Activated CD4-positive, alpha-beta memory T cell treated with anti-CD3 and anti-CD28 coated beads, Interleukin-2, amount 10 ng/mL, durations not matched to agents 7 days and 5 days (primary cell): ENCODE measurements around the gene ECSCR. TPM values are rescaled to one million over a fixed set of nuclear protein-coding genes. Genes with fewer than 3 reads are reported as not detected.
A peak's percentile ranks its signal among the peaks of the same experiment; 100 is the strongest.
"Not testable (repeated sequence)": the region's sequence is repeated elsewhere in the genome, so short reads cannot be mapped to it uniquely, and the experiment has no call there.

Experiments used
- CTCF ChIA-PET: fragments of 350-600 bp; sonication (Branson Sonifier 250); formaldehyde crosslinking; loops from one replicate; lab custom pipeline; 2021; ENCODE audit warnings: antibody characterized with exemption, inconsistent platforms; lab: Charles Lee
- POLR2A ChIA-PET: fragments of 350-600 bp; sonication (Branson Sonifier 250); formaldehyde crosslinking; loops from one replicate; lab custom pipeline; 2021; ENCODE audit warnings: antibody characterized with exemption; lab: Charles Lee
- DNase-seq: peaks from one replicate; pipeline ENCODE4 v3.0.0-alpha.2; 2020
- H3K27ac Mint-ChIP-seq: one replicate; pipeline ENCODE4 v1.8.0; 2021; ENCODE audit warnings: mild to moderate bottlenecking, mixed read lengths
- H3K27me3 Mint-ChIP-seq: one replicate; pipeline ENCODE4 v1.8.0; 2021; ENCODE audit warnings: mixed read lengths
- H3K36me3 Mint-ChIP-seq: one replicate; pipeline ENCODE4 v1.8.0; 2021; ENCODE audit warnings: low read depth, mixed read lengths
- H3K4me1 Mint-ChIP-seq: one replicate; pipeline ENCODE4 v1.8.0; 2021; ENCODE audit warnings: mixed read lengths
- H3K4me3 Mint-ChIP-seq: one replicate; pipeline ENCODE4 v1.8.0; 2021; ENCODE audit warnings: mild to moderate bottlenecking, mixed read lengths
- H3K9me3 Mint-ChIP-seq: one replicate; pipeline ENCODE4 v1.8.0; 2021; ENCODE audit warnings: mixed read lengths
- total RNA-seq, 2 experiments: library from RNA; stranded (reverse); gene quantifications; one replicate each; pipeline ENCODE4 v1.2.3, GENCODE V29; 2021

Gene ECSCR
- total RNA-seq, 2 experiments from 2014 or later = 1.1 TPM; not detected in 1

DNA sequence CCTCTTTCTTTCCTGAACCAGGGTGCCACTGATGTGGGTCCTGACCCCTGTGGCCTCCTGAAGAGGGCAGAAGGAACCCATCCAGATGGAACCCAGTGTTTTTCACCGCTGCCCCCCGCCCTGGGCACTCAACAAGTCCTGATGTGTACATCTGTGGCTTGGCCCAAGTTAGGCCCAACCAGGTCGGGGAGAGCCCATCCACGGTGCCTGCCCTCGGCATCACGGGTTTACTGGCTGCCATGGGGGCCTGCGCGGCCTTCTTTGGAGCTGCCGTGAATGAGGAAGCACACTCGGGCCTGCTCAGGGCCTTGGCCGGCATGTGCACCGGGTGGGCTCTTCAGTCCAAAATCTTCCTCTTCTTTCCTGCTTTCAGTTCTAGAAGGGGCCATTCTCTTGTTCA, 5.8 kb downstream of the ECSCR start:
- H3K36me3 Mint-ChIP-seq = no peaks in the 10 kb centered on the region

DNA sequence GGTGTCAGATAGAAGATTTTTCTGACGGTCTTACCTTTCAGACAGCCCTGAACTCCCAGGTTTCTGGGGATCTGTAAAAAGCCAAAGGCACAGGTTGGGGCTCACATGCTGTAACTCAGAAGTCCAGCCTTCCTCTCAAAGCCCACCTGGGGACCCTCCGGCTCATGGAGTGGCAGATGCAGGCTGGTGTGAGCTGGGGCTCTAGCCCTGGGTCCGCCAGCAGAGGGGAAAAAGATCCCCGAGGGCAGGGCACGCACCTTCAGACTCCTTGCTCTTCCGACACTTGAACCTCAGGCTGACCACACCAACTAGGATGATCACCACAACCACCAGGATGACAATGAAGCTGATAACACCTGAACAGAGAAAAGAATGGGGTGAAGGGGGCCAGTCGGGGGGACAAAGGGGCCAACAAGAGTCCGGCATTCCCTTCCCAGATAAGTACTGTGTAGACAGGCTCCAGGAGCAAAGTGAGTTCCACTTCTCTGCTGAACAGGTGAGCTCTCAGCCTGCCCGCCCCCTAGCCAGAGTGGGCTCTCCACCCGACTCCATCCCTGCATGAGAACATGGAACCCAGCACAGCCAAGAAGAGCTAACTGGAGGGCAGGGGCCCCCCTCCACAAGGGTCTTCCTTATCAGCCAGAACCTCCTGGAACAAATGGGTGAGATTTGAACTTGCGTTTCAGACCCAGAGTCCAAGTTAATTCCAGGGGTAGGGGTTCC, 7.8 kb downstream of the ECSCR start:
- peaks cover 50% of the 10 kb centered on the region for H3K4me1 Mint-ChIP-seq
- no peaks in the 10 kb centered on the region for H3K27me3 Mint-ChIP-seq
- POLR2A ChIA-PET = interaction anchor here (1.7 to 6.9 kb wide), 3 partner anchors 12 to 27 kb away, joined by 6 to 73 read pairs (median 24); partner anchors contain the start of genes DNAJC18 and STING1
- no peaks in the 10 kb centered on the region for H3K36me3 Mint-ChIP-seq
- DNase-seq = no peak
- no peak overlapping the region for H3K4me3 Mint-ChIP-seq
- peak overlapping the region; percentile 0 for H3K27ac Mint-ChIP-seq
- H3K9me3 Mint-ChIP-seq = no peaks in the 10 kb centered on the region
- CTCF ChIA-PET = interaction anchor here (0.7 to 0.9 kb wide), 3 partner anchors 15 to 32 kb away, joined by 3 read pairs; partner anchors contain the start of gene DNAJC18

More for the DNA sequence above, 5.8 kb downstream of the ECSCR start:
- Mint-ChIP-seq H3K27me3 (no peaks in the 10 kb centered on the region), H3K4me3 (no peak overlapping the region), H3K9me3 (no peaks in the 10 kb centered on the region), H3K27ac (peak overlapping the region; percentile 98), H3K4me1 (peaks cover 69% of the 10 kb centered on the region)
- no peak for DNase-seq
- CTCF ChIA-PET = interaction anchor here (1.4 to 4.4 kb wide), 4 partner anchors 14 to 34 kb away, joined by 3 to 20 read pairs (median 10); partner anchors contain the start of gene STING1
- POLR2A ChIA-PET = interaction anchor here (0.6 to 6.9 kb wide), 6 partner anchors 12 to 106 kb away, joined by 3 to 73 read pairs (median 4); partner anchors contain the start of gene DNAJC18

DNA sequence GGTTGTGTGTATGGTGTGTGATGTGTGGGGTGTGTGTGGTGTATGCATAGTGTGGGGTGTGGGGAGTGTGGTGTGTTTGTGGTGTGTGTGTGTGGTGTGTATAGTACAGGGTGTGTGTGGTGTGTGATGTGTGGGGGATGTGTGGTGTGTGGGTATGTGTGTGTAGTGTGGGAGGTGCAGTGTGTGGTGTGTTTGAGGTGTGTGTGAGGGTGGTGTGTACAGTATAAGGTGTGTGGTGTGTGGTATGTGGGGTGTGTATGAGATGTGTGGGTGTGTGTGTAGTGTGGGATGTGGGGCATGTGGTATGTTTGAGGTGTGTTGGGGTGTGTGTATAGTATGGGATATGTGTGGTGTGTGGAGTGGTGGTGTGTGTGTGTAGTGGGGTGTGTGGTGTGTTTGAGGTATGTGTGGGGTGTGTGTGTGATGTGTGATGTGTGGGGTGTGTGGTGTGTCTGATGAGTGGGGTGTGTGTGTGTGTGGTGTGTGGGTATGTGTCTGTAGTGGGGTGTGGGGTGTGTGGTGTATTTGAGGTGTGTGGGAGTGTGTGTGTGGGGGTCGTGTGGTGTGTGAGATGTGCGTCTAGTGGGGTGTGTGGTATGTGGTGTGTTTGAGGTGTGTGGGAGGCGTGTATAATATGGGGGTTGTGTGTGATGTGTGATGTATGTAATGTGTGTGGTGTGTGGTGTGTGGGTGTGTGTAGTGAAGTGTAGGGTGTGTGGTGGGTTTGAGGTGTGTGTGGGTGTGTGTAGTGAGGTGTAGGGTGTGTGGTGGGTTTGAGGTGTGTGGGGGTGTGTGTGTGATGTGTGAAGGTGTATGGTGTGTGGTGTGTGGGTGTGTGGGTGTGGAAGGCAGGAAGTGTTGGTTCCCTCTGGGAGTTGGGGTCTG, 8.6 kb downstream of the ECSCR start:
- Mint-ChIP-seq H3K27ac (peak overlapping the region; percentile 0), H3K9me3 (no peaks in the 10 kb centered on the region), H3K36me3 (peaks cover 2% of the 10 kb centered on the region), H3K4me3 (peak overlapping the region; percentile 6), H3K27me3 (no peaks in the 10 kb centered on the region), H3K4me1 (peaks cover 44% of the 10 kb centered on the region)
- ChIA-PET CTCF (no interaction called here), POLR2A (interaction anchor here (1.7 to 6.9 kb wide), 3 partner anchors 12 to 28 kb away, joined by 6 to 73 read pairs (median 24); partner anchors contain the start of genes DNAJC18 and STING1)
- peak; percentile 55 for DNase-seq

DNA sequence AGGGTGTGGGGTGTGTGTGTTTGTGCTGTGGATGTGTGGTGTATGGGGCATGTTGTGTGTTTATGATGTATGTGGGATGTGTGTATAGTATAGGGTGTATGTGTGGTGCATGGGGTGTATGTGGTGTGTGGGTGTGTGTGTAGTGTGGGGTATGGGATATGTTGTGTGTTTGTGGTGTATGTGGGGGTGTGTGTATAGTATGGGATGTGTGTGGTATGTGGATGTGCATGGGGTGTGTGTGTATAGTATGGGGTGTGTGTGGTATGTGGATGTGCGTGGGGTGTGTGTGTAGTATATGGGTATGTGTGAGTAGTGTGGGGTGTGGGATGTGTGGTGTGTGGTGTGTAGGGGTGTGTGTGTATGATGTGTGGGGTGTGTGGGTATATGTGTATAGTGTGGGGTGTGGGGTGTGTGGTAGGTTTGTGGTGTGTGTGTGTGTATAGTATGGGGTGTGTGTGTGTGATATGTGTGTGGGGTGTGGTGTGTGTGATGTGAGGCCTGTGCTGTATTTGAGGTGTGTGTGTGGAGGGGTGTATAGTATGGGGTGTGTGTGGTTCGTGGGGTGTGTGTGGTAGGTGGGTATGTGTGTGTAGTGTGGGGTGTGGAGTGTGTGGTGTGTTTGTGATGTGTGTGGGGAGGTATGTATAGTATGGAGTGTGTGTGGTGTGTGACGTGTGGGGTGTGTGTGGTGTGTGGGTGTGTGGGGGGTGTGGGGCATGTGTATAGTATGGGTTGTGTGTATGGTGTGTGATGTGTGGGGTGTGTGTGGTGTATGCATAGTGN, 10.5 kb downstream of the ECSCR start:
- Mint-ChIP-seq H3K27me3 (no peaks in the 10 kb centered on the region), H3K4me3 (no peak overlapping the region), H3K4me1 (peaks cover 45% of the 10 kb centered on the region), H3K27ac (no peak overlapping the region), H3K9me3 (no peaks in the 10 kb centered on the region), H3K36me3 (peaks cover 7% of the 10 kb centered on the region)
- POLR2A ChIA-PET = no interaction called here
- no peak for DNase-seq
- CTCF ChIA-PET = no interaction called here

DNA sequence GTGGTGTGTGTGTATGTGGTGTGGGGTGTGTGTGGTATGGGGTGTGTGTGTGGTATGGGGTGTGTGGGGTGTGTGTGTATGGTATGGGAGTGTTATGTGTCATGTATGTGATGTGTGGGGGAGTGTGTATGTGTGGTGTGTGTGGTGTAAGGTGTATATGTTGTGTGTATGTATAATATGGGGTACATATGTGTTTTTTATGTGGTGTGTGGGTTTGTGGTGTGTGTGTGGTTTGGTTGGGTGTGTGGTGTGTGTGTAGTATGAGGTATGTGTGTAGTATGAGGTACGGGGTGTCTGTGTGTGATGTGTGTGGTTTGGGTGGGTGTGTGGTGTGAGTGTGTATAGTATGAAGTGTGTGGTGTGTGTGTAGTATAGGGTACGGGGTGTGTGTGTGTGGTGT, 11.4 kb downstream of the ECSCR start:
- no peaks in the 10 kb centered on the region for H3K27me3 Mint-ChIP-seq
- no peaks in the 10 kb centered on the region for H3K9me3 Mint-ChIP-seq
- CTCF ChIA-PET = interaction anchor here (0.5 kb wide), 1 partner anchor 252 kb away, joined by 3 read pairs; no protein-coding TSS in a partner anchor
- POLR2A ChIA-PET = interaction anchor here (3.7 kb wide), 1 partner anchor 13 kb away, joined by 20 read pairs; the partner anchor contains the start of gene DNAJC18
- DNase-seq = no peak
- H3K27ac Mint-ChIP-seq = no peak overlapping the region
- H3K4me3 Mint-ChIP-seq = no peak overlapping the region
- peaks cover 47% of the 10 kb centered on the region for H3K4me1 Mint-ChIP-seq
- H3K36me3 Mint-ChIP-seq = peaks cover 7% of the 10 kb centered on the region

DNA sequence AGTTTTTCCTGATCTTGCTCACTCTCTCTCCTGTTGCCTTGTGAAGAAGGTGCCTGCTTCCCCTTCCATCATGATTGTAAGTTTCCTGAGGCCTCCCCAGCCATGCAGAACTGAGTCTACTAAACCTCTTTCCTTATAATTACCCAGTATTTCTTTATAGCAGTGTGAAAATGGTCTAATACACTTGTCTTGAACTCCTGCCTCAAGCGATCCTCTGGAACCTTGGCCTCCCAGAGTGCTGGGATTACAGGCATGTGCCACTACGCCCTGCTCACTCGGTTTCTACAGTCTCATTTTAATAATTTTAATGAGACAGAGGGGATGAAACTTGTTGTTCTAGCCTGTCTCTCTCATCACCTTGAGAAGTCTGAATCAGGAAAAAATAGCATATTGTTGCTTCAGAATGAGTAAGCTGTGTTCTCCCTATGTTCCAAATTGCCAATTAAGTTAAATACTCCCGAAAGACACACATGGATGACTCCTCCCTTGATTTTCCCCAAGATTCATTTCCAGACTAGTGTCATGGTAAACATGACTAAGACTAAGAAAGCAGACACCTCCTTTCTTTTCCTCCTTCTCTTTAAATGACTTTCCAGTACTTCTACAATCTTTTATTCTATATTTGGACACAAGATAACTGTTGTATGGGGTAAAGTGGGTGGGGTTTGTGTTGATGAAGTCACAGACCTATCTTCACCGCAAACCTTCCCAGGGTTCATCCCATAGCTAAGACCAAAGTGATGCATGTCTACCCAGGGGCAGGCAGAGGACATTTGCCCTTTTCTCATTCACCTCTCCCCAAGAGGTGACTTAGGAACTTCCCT, 15.4 kb downstream of the ECSCR start:
- peaks cover 68% of the 10 kb centered on the region for H3K4me1 Mint-ChIP-seq
- H3K9me3 Mint-ChIP-seq = no peaks in the 10 kb centered on the region
- POLR2A ChIA-PET = interaction anchor here (0.6 to 4.0 kb wide), 6 partner anchors 9 to 34 kb away, joined by 3 to 32 read pairs (median 14); partner anchors contain the start of genes DNAJC18, ECSCR, SMIM33 and STING1
- peak overlapping the region; percentile 74 for H3K27ac Mint-ChIP-seq
- no peaks in the 10 kb centered on the region for H3K27me3 Mint-ChIP-seq
- H3K4me3 Mint-ChIP-seq = no peak overlapping the region
- CTCF ChIA-PET = interaction anchor here (1.5 to 3.1 kb wide), 4 partner anchors 8 to 34 kb away, joined by 4 to 9 read pairs (median 7); partner anchors contain the start of gene DNAJC18
- DNase-seq = peak; percentile 48
- H3K36me3 Mint-ChIP-seq = peaks cover 7% of the 10 kb centered on the region

DNA sequence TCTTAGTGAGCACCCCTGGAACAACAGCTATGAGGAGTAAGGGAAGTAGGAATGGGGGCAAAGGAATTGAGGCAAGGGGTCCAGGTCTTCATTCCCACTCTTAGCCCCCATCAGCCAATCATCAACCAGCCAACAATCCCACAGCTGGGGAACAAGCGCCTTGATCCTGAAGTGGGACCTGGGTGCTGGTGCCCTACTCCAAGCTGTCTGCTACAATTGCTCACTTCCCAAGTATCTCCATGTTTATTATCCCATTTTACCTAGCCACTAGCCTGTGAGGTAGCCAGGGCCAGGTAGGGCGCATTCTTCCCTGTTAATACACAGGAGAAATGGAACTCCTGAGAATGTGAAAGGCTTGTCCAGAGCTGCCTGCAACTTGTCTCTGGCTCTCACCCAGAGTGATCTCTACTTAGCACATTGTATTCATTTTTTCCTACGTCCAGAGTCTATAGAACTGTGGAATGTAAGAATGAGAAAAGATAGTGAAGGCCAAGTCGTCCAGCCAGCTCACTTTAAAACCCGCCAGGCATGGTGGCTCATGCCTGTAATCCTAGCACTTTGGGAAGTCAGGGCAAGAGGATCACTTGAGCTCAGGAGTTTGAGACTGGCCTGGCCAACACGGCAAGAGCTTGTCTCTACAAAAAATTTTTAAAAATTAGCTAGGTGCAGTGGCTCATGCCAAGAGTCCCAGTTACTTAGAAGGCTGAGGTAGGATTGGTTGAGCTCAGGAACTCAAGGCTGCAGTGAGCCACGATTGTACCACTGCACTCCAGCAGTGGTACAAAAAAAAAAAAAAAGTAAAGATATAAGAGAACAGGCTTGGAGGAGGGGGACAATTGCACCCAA, 17.0 kb downstream of the ECSCR start:
- ChIA-PET POLR2A (interaction anchor here (1.0 to 4.0 kb wide), 10 partner anchors 8 to 72 kb away, joined by 3 to 32 read pairs (median 5); partner anchors contain the start of genes SMIM33 and STING1), CTCF (interaction anchor here (3.1 kb wide), 1 partner anchor 36 kb away, joined by 9 read pairs; no protein-coding TSS in a partner anchor)
- no peak for DNase-seq
- no peaks in the 10 kb centered on the region for H3K27me3 Mint-ChIP-seq
- H3K9me3 Mint-ChIP-seq = no peaks in the 10 kb centered on the region
- peaks cover 7% of the 10 kb centered on the region for H3K36me3 Mint-ChIP-seq
- peak overlapping the region; percentile 74 for H3K27ac Mint-ChIP-seq
- peaks cover 78% of the 10 kb centered on the region for H3K4me1 Mint-ChIP-seq
- H3K4me3 Mint-ChIP-seq = no peak overlapping the region

DNA sequence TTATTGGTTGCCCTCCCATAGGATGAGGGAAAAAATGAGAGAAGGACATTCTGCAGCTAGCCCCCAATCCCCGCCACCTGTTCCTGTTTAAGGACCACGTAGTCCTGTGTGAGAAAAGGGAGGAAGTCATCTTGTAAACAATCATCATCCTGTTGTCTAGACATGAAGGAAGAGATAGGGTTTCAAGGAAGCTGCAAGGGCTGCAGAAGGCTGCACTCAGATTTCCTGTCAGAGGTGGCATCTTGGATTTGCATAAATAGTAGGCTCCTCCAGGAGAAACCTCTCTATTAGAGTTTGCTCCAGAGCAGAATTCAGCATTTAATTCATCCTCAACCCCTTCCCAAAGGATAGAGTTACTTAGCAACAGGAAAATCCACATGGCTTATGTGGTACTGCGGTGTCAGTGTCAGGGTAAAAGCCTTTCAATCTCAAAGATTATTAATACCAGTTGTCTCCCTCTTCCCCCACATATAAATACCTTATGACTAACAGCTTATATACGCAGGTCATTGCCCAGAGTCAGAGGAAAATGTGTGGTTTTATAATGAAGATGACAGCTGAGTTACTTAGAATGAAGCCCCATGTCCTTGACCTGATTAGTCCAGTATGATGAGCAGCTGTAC, 18.6 kb downstream of the ECSCR start:
- POLR2A ChIA-PET = interaction anchor here (0.5 to 4.1 kb wide), 10 partner anchors 10 to 149 kb away, joined by 3 to 24 read pairs (median 4); partner anchors contain the start of genes MZB1, SMIM33 and STING1
- CTCF ChIA-PET = interaction anchor here (0.6 kb wide), 1 partner anchor 31 kb away, joined by 3 read pairs; no protein-coding TSS in a partner anchor
- Mint-ChIP-seq H3K36me3 (peaks cover 6% of the 10 kb centered on the region), H3K27me3 (no peaks in the 10 kb centered on the region), H3K9me3 (no peaks in the 10 kb centered on the region), H3K4me3 (no peak overlapping the region), H3K27ac (peak overlapping the region; percentile 86), H3K4me1 (peaks cover 86% of the 10 kb centered on the region)
- DNase-seq = no peak

DNA sequence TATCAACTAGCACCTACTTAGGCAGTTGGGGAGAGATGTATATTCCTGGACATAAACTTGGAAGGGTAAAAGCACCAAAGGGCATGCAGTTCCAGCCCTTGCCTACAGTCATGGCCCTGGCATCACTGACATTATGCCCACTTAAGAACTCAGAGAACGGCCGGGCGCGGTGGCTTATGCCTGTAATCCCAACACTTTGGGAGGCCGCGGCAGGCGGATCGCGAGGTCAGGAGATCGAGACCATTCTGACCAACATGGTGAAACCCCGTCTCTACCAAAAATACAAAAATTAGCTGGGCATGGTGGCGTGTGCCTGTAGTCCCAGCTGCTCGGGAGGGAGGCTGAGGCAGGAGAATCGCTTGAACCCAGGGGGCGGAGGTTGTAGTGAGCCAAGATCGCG, 22.1 kb downstream of the ECSCR start:
- peaks cover 76% of the 10 kb centered on the region for H3K4me1 Mint-ChIP-seq
- H3K27me3 Mint-ChIP-seq, H3K9me3 Mint-ChIP-seq, DNase-seq, H3K36me3 Mint-ChIP-seq, H3K27ac Mint-ChIP-seq, CTCF ChIA-PET, H3K4me3 Mint-ChIP-seq: not testable (repeated sequence)
- POLR2A ChIA-PET = interaction anchor here (1.7 to 4.7 kb wide), 4 partner anchors 16 to 71 kb away, joined by 5 to 55 read pairs (median 31); partner anchors contain the start of genes SMIM33 and STING1
